ENCODE data around the gene GLRX3. TPM values are rescaled to one million over a fixed set of nuclear protein-coding genes. Genes with fewer than 3 reads are reported as not detected.

GLRX3 gene
- total and polyA plus RNA-seq, 2 of the 13 experiments (the other 11 are each of a cell fraction or from before 2014, with no cell fraction given): 91.4 to 135 TPM

- peak; percentile 38; the same call in 1 of the 2 replicates for TF ChIP-seq SAP130 (CRISPR knock-in tag; IDR thresholded peaks at IDR 0.05; ENCODE audit: low read depth)
- no peak for TF ChIP-seq ZNF317 (CRISPR knock-in tag; IDR thresholded peaks at IDR 0.05)
- TF ChIP-seq, protein P1, sequence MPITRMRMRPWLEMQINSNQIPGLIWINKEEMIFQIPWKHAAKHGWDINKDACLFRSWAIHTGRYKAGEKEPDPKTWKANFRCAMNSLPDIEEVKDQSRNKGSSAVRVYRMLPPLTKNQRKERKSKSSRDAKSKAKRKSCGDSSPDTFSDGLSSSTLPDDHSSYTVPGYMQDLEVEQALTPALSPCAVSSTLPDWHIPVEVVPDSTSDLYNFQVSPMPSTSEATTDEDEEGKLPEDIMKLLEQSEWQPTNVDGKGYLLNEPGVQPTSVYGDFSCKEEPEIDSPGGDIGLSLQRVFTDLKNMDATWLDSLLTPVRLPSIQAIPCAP (CRISPR knock-in tag; IDR thresholded peaks at IDR 0.05; ENCODE audit: low read depth): no peak
- TF ChIP-seq, protein P2, sequence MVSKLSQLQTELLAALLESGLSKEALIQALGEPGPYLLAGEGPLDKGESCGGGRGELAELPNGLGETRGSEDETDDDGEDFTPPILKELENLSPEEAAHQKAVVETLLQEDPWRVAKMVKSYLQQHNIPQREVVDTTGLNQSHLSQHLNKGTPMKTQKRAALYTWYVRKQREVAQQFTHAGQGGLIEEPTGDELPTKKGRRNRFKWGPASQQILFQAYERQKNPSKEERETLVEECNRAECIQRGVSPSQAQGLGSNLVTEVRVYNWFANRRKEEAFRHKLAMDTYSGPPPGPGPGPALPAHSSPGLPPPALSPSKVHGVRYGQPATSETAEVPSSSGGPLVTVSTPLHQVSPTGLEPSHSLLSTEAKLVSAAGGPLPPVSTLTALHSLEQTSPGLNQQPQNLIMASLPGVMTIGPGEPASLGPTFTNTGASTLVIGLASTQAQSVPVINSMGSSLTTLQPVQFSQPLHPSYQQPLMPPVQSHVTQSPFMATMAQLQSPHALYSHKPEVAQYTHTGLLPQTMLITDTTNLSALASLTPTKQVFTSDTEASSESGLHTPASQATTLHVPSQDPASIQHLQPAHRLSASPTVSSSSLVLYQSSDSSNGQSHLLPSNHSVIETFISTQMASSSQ (IDR thresholded peaks at IDR 0.05; ENCODE audit: low read depth): no peak
- TF ChIP-seq, protein P2 (CRISPR knock-in tag; IDR thresholded peaks at IDR 0.05; ENCODE audit: borderline replicate concordance): no peak; the same call in 1 of the 2 replicates
- TF ChIP-seq, protein P3, sequence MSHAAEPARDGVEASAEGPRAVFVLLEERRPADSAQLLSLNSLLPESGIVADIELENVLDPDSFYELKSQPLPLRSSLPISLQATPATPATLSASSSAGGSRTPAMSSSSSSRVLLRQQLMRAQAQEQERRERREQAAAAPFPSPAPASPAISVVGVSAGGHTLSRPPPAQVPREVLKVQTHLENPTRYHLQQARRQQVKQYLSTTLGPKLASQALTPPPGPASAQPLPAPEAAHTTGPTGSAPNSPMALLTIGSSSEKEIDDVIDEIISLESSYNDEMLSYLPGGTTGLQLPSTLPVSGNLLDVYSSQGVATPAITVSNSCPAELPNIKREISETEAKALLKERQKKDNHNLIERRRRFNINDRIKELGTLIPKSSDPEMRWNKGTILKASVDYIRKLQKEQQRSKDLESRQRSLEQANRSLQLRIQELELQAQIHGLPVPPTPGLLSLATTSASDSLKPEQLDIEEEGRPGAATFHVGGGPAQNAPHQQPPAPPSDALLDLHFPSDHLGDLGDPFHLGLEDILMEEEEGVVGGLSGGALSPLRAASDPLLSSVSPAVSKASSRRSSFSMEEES (CRISPR knock-in tag; IDR thresholded peaks at IDR 0.05): no peak
- 0 out of 4 replicates have a peak, but pooled peaks of 1 of the 2 experiments have one; percentile 48 for TF ChIP-seq ATF4 (CRISPR knock-in tag; IDR thresholded peaks at IDR 0.05)
- TF ChIP-seq ATF7 (IDR thresholded peaks at IDR 0.05): no peak
- TF ChIP-seq ATF7 (CRISPR knock-in tag; IDR thresholded peaks at IDR 0.05): no peak
- no peak for TF ChIP-seq ATRX (CRISPR knock-in tag; IDR thresholded peaks at IDR 0.05; ENCODE audit: borderline replicate concordance)
- no peak for TF ChIP-seq HHEX (CRISPR knock-in tag; IDR thresholded peaks at IDR 0.05)
- no peak for TF ChIP-seq JUND (CRISPR knock-in tag; IDR thresholded peaks at IDR 0.05)
- TF ChIP-seq ZNF678 (CRISPR knock-in tag; IDR thresholded peaks at IDR 0.05): no peak
- no peak for TF ChIP-seq SNRNP70 (IDR thresholded peaks at IDR 0.05; ENCODE audit: low read depth, low read length)
- TF ChIP-seq NCOA2 (CRISPR knock-in tag; IDR thresholded peaks at IDR 0.05): no peak; the same call in 1 of the 2 replicates
- no peak for TF ChIP-seq ZBTB7B (CRISPR knock-in tag; IDR thresholded peaks at IDR 0.05)
- TF ChIP-seq XBP1 (CRISPR knock-in tag; IDR thresholded peaks at IDR 0.05): no peak
- no peak for TF ChIP-seq AHR (CRISPR knock-in tag; IDR thresholded peaks at IDR 0.05)
- TF ChIP-seq TIGD3 (CRISPR knock-in tag; IDR thresholded peaks at IDR 0.05; ENCODE audit: borderline replicate concordance): no peak
Measured at GRCh38 chr10:130190055-130190736, 54.0 kb downstream of the GLRX3 start (continued).

All from HepG2 (cell line).